ENCODE results near the gene ETDA. TPM values are rescaled to one million over a fixed set of nuclear protein-coding genes. Genes with fewer than 3 reads are reported as not detected.
"Not testable (repeated sequence)": the region's sequence is repeated elsewhere in the genome, so short reads cannot be mapped to it uniquely, and the experiment has no call there.

ETDA gene
- total and polyA plus RNA-seq, 2 donors (not counting 1 experiment from before 2014, with no cell fraction given): not detected

- H3K4me1 ChIP-seq (ENCODE audit: control insufficient read depth in 2 of 2, insufficient read depth in 2 of 2, low read length in 2 of 2); H3K9me3 ChIP-seq (ENCODE audit: control extremely low read depth in 1 of 3, control insufficient read depth in 2 of 3, insufficient read depth in 1 of 3, low read length in 2 of 3); POLR2A ChIA-PET; H3K4me1 Mint-ChIP-seq; H3K9ac ChIP-seq (ENCODE audit: low read length); CTCF ChIA-PET; intact Hi-C loops (cut with micrococcal nuclease); H3K4me2 ChIP-seq (replicated peaks; ENCODE audit: low read depth, low read length, poor library complexity, severe bottlenecking); H4K20me1 ChIP-seq (ENCODE audit: control insufficient read depth, insufficient read depth, low read length, poor library complexity, severe bottlenecking); H3K4me3 Mint-ChIP-seq; H3K27ac Mint-ChIP-seq; H3K9me3 Mint-ChIP-seq (ENCODE audit: insufficient read depth); H3K4me3 ChIP-seq (ENCODE audit: control extremely low read depth in 1 of 5, extremely low read depth in 1 of 5, insufficient read depth in 1 of 5, low read depth in 2 of 5, low read length in 4 of 5); H2AFZ ChIP-seq (ENCODE audit: insufficient read depth, low read depth, low read length, poor library complexity, severe bottlenecking); H3K27ac ChIP-seq (ENCODE audit: low read length in 2 of 2); ATAC-seq (ENCODE audit: low read depth); H3K27me3 Mint-ChIP-seq; H3K79me2 ChIP-seq (ENCODE audit: control insufficient read depth, insufficient read depth, low read length); H3K36me3 ChIP-seq (replicated peaks in 1 of 2; ENCODE audit: control extremely low read depth in 1 of 2, control insufficient read depth in 1 of 2, extremely low read depth in 1 of 2, insufficient read depth in 2 of 2, low read length in 1 of 2); DNase-seq; H3K27me3 ChIP-seq (replicated peaks in 1 of 4; ENCODE audit: control extremely low read depth in 1 of 4, control insufficient read depth in 3 of 4, insufficient read depth in 4 of 4, low read length in 3 of 4): not testable (repeated sequence)
- WGBS (ENCODE audit: insufficient coverage): 80% methylated on average over 6 of the region's 8 CpGs
These were observed 11.5 kb downstream of the ETDA start for GRCh38 chrX:135263376-135263775.

DNA sequence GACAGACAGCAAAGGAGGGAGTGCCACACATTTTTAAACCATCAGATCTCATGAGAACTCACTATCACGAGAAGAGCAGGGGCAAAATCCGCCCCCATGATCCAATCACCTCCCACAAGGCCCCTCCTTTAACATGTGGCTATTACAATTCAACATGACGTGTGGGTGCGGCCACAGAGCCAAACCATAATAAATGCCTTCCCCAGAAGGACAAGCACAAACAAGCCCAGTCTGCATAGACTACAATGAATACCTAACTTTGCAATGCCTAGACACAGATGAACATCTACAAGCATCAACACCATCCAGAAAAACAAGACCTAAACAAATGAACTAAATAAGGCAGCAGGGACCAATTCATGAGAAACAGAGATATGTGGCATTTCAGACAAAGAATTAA, 12.3 kb downstream of the ETDA start:
- Histone ChIP-seq H3K79me2 (ENCODE audit: control insufficient read depth, insufficient read depth, low read length) (no peaks in the 10 kb centered on the region), H3K9ac (ENCODE audit: low read length) (no peak overlapping the region), H4K20me1 (ENCODE audit: control insufficient read depth, insufficient read depth, low read length, poor library complexity, severe bottlenecking) (no peaks in the 10 kb centered on the region), H3K27me3 (replicated peaks in 1 of 4; ENCODE audit: control extremely low read depth in 1 of 4, control insufficient read depth in 3 of 4, insufficient read depth in 4 of 4, low read length in 3 of 4) (peaks cover 0 to 4% (median 0%) of the 10 kb centered on the region in 4 experiments), H3K27ac (ENCODE audit: low read length in 2 of 2) (no peak overlapping the region), H3K9me3 (ENCODE audit: control extremely low read depth in 1 of 3, control insufficient read depth in 2 of 3, insufficient read depth in 1 of 3, low read length in 2 of 3) (peaks cover 0 to 6% (median 0%) of the 10 kb centered on the region in 3 donors), H3K4me3 (ENCODE audit: control extremely low read depth in 1 of 5, extremely low read depth in 1 of 5, insufficient read depth in 1 of 5, low read depth in 2 of 5, low read length in 4 of 5) (no peak overlapping the region), H3K4me1 (ENCODE audit: control insufficient read depth in 2 of 2, insufficient read depth in 2 of 2, low read length in 2 of 2) (no peaks in the 10 kb centered on the region), H3K4me2 (replicated peaks; ENCODE audit: low read depth, low read length, poor library complexity, severe bottlenecking) (no peak overlapping the region), H3K36me3 (replicated peaks in 1 of 2; ENCODE audit: control extremely low read depth in 1 of 2, control insufficient read depth in 1 of 2, extremely low read depth in 1 of 2, insufficient read depth in 2 of 2, low read length in 1 of 2) (no peaks in the 10 kb centered on the region), H2AFZ (ENCODE audit: insufficient read depth, low read depth, low read length, poor library complexity, severe bottlenecking) (no peak overlapping the region)
- ATAC-seq (ENCODE audit: low read depth): no peak
- CTCF ChIA-PET: no interaction called here
- Mint-ChIP-seq H3K27ac (no peak overlapping the region), H3K4me3 (no peak overlapping the region), H3K4me1 (no peaks in the 10 kb centered on the region), H3K27me3 (no peaks in the 10 kb centered on the region), H3K9me3 (ENCODE audit: insufficient read depth) (no peaks in the 10 kb centered on the region)
- no peak for DNase-seq
- POLR2A ChIA-PET: no interaction called here
- TF ChIP-seq EZH2 (IDR thresholded peaks at IDR 0.05; ENCODE audit: borderline replicate concordance, insufficient read depth, low read depth, low read length, poor library complexity, severe bottlenecking): no peak
- TF ChIP-seq CTCF (IDR thresholded peaks at IDR 0.05): no peak
- intact Hi-C loops (cut with micrococcal nuclease): no loop called here
- WGBS (ENCODE audit: insufficient coverage): 78% methylated on average over 4 of the region's 4 CpGs

Measured in B cell (primary cell).